Trophoblast cell (in vitro differentiated cells and primary cell): ENCODE measurements around the gene WDR76.
A peak's percentile ranks its signal among the peaks of the same experiment; 100 is the strongest.

ENCODE experiments used
- DNase-seq, 2 donors: peaks; one replicate each; pipeline ENCODE4 v3.0.0-alpha.2; 2016
- H2AFZ ChIP-seq: 2 replicates; pipeline ENCODE4 v1.6.1; 2013; ENCODE audit warnings: low read length, moderate library complexity, mild to moderate bottlenecking; ENCODE audit not compliant: insufficient read depth, poor library complexity
- H2AK5ac ChIP-seq: 2 replicates; pipeline ENCODE4 v1.6.1; 2013; ENCODE audit warnings: mild to moderate bottlenecking, low read length
- H2BK120ac ChIP-seq: 2 replicates; pipeline ENCODE4 v1.6.1; 2013; ENCODE audit warnings: low read length, mild to moderate bottlenecking, moderate library complexity; ENCODE audit not compliant: insufficient read depth, poor library complexity
- H2BK12ac ChIP-seq: 2 replicates; pipeline ENCODE4 v1.6.1; 2013; ENCODE audit warnings: mild to moderate bottlenecking, low read length, moderate library complexity
- H2BK5ac ChIP-seq: 2 replicates; pipeline ENCODE4 v1.6.1; 2013; ENCODE audit warnings: low read length, low read depth, moderate library complexity, mild to moderate bottlenecking; ENCODE audit not compliant: poor library complexity
- H3K14ac ChIP-seq: 2 replicates; pipeline ENCODE4 v1.6.1; 2013; ENCODE audit warnings: mild to moderate bottlenecking, low read length
- H3K18ac ChIP-seq: 2 replicates; pipeline ENCODE4 v1.6.1; 2013; ENCODE audit warnings: mild to moderate bottlenecking, low read length
- H3K23ac ChIP-seq: 2 replicates; pipeline ENCODE4 v1.6.1; 2013; ENCODE audit warnings: low read length
- H3K27ac ChIP-seq: 2 replicates; pipeline ENCODE4 v1.5.1; 2013; ENCODE audit warnings: low read depth, mild to moderate bottlenecking, inconsistent platforms, low read length, moderate library complexity
- H3K27me3 ChIP-seq: 2 replicates; pipeline ENCODE4 v1.6.1; 2013; ENCODE audit warnings: inconsistent platforms, mild to moderate bottlenecking, low read length, moderate library complexity; ENCODE audit not compliant: insufficient read depth
- H3K36me3 ChIP-seq, 2 experiments: 1 replicate in 1 of 2; 2 replicates in 1 of 2; pipeline ENCODE4 v1.6.1; 2013; ENCODE audit warnings: low read length in 2 of 2, mild to moderate bottlenecking in 2 of 2, moderate library complexity in 1 of 2; ENCODE audit not compliant: insufficient read depth in 2 of 2, control insufficient read depth in 1 of 2
- H3K4ac ChIP-seq: 2 replicates; pipeline ENCODE4 v1.6.1; 2013; ENCODE audit warnings: low read depth, mild to moderate bottlenecking, low read length, moderate library complexity
- H3K4me1 ChIP-seq, 2 experiments: 1 replicate in 1 of 2; 2 replicates in 1 of 2; pipeline ENCODE4 v1.6.1; 2013; ENCODE audit warnings: low read length in 2 of 2, mild to moderate bottlenecking in 2 of 2, moderate library complexity in 1 of 2; ENCODE audit not compliant: insufficient read depth in 2 of 2, control insufficient read depth in 1 of 2
- H3K4me2 ChIP-seq: 2 replicates; pipeline ENCODE4 v1.6.1; 2013; ENCODE audit warnings: inconsistent platforms, mild to moderate bottlenecking, low read length, moderate library complexity
- H3K4me3 ChIP-seq: 2 replicates; pipeline ENCODE4 v1.5.1; 2013; ENCODE audit warnings: mild to moderate bottlenecking, low read depth, low read length, inconsistent platforms
- H3K79me1 ChIP-seq: one replicate; pipeline ENCODE4 v1.6.1; 2013; ENCODE audit warnings: low read length
- H3K79me2 ChIP-seq: 2 replicates; pipeline ENCODE4 v1.6.1; 2013; ENCODE audit warnings: low read length, mild to moderate bottlenecking; ENCODE audit not compliant: control insufficient read depth, insufficient read depth, poor library complexity
- H3K9ac ChIP-seq: 2 replicates; pipeline ENCODE4 v1.6.1; 2013; ENCODE audit warnings: mild to moderate bottlenecking, low read length
- H3K9me3 ChIP-seq: 2 replicates; pipeline ENCODE4 v1.6.1; 2013; ENCODE audit warnings: low read depth, mild to moderate bottlenecking, control low read depth, inconsistent platforms, low read length; ENCODE audit not compliant: insufficient read depth
- H4K12ac ChIP-seq: 2 replicates; pipeline ENCODE4 v1.6.1; 2013; ENCODE audit warnings: low read depth, mild to moderate bottlenecking, low read length, moderate library complexity
- H4K8ac ChIP-seq: 2 replicates; pipeline ENCODE4 v1.6.1; 2013; ENCODE audit warnings: low read depth, mild to moderate bottlenecking, low read length, moderate library complexity
- H4K91ac ChIP-seq: one replicate; pipeline ENCODE4 v1.6.1; 2013; ENCODE audit warnings: low read depth, mild to moderate bottlenecking, low read length, moderate library complexity
- WGBS: extraction: QIAGEN DNeasy Blood & Tissue Kit; methylation state at CpG from one replicate; pipeline ENCODE4 v1.1.7; 2013; ENCODE audit warnings: missing lambda C conversion rate; ENCODE audit not compliant: insufficient read length, insufficient coverage; ENCODE audit errors: extremely low coverage; 5-methylcytosine and 5-hydroxymethylcytosine counted together

The WDR76 gene

GRCh38 chr15:43912208-43912607 lies 85.4 kb downstream of the WDR76 start:
- Histone ChIP-seq H2BK120ac (no peak overlapping the region), H4K91ac (no peak overlapping the region), H3K27me3 (no peaks in the 10 kb centered on the region), H2AK5ac (no peak overlapping the region), H3K9ac (peak overlapping the region; percentile 38), H3K4me1 (peaks cover 5 to 6% of the 10 kb centered on the region in 2 experiments), H3K4me3 (no peak overlapping the region), H3K27ac (no peak overlapping the region), H2AFZ (no peak overlapping the region), H4K8ac (no peak overlapping the region), H3K4me2 (no peak overlapping the region), H2BK12ac (no peak overlapping the region), H3K18ac (no peak overlapping the region), H3K4ac (no peak overlapping the region), H3K14ac (no peak overlapping the region), H3K23ac (peak overlapping the region; percentile 94), H3K79me1 (no peaks in the 10 kb centered on the region), H3K9me3 (no peaks in the 10 kb centered on the region), H3K36me3 (no peaks in the 10 kb centered on the region), H2BK5ac (no peak overlapping the region), H4K12ac (no peak overlapping the region), H3K79me2 (no peaks in the 10 kb centered on the region)
- no peak for DNase-seq
- no CpG with 5 or more reads among the region's 6 CpGs for WGBS

- Histone ChIP-seq H2AK5ac (no peak overlapping the region), H3K9ac (no peak overlapping the region), H2BK120ac (no peak overlapping the region), H3K18ac (no peak overlapping the region), H3K4me2 (no peak overlapping the region), H3K27ac (no peak overlapping the region), H4K91ac (no peak overlapping the region), H3K27me3 (no peaks in the 10 kb centered on the region), H4K8ac (no peak overlapping the region), H2BK5ac (no peak overlapping the region), H3K36me3 (no peaks in the 10 kb centered on the region), H2BK12ac (no peak overlapping the region), H3K79me1 (no peaks in the 10 kb centered on the region), H3K14ac (no peak overlapping the region), H3K79me2 (no peaks in the 10 kb centered on the region), H4K12ac (no peak overlapping the region), H3K4ac (no peak overlapping the region), H3K4me1 (peaks cover 5 to 6% of the 10 kb centered on the region in 2 experiments), H3K4me3 (no peak overlapping the region), H3K23ac (no peak overlapping the region), H2AFZ (no peak overlapping the region), H3K9me3 (no peaks in the 10 kb centered on the region)
- no CpG with 5 or more reads among the region's 1 CpG for WGBS
- peak; percentile 30 to 77 for DNase-seq
Observed at GRCh38 chr15:43913026-43913780, 86.4 kb downstream of the WDR76 start.

DNA sequence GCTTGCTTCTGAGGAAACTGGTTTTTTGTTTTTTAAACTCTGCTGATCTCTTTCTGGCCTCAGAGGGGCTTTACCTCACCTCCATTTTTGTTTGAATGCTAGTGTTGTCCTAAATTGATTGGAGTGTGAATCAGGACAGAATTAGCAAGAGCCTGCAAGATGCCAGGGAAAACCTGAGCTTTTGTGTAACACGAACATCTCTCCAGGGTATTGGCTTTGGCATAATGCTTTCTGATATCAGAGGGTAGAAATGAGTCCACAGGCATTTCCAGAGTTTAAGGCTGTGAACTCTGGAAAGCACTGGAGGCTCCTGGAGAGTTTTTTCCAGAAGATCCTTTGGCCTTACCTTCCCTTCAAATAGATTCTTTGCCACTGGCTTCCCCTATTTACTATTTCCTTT lies 87.1 kb downstream of the WDR76 start:
- no peak overlapping the region for H3K9ac ChIP-seq
- no peak for DNase-seq
- H3K4me1 ChIP-seq: peaks cover 5 to 6% of the 10 kb centered on the region in 2 experiments
- no peaks in the 10 kb centered on the region for H3K27me3 ChIP-seq
- no peaks in the 10 kb centered on the region for H3K79me2 ChIP-seq
- no peak overlapping the region for H3K4me2 ChIP-seq
- no peak overlapping the region for H2AFZ ChIP-seq
- no CpG with 5 or more reads among the region's 1 CpG for WGBS
- no peak overlapping the region for H4K12ac ChIP-seq
- no peak overlapping the region for H3K27ac ChIP-seq
- H3K23ac ChIP-seq: no peak overlapping the region
- H3K18ac ChIP-seq: no peak overlapping the region
- H3K9me3 ChIP-seq: no peaks in the 10 kb centered on the region
- no peak overlapping the region for H3K4me3 ChIP-seq
- no peak overlapping the region for H3K4ac ChIP-seq
- no peak overlapping the region for H2AK5ac ChIP-seq
- no peak overlapping the region for H2BK120ac ChIP-seq
- H4K91ac ChIP-seq: no peak overlapping the region
- no peaks in the 10 kb centered on the region for H3K36me3 ChIP-seq
- H4K8ac ChIP-seq: no peak overlapping the region
- H2BK5ac ChIP-seq: no peak overlapping the region
- H3K14ac ChIP-seq: no peak overlapping the region
- no peak overlapping the region for H2BK12ac ChIP-seq
- H3K79me1 ChIP-seq: no peaks in the 10 kb centered on the region

- no peaks in the 10 kb centered on the region for H3K36me3 ChIP-seq
- DNase-seq: peak; percentile 3 to 36
- no peaks in the 10 kb centered on the region for H3K9me3 ChIP-seq
- H3K4me2 ChIP-seq: no peak overlapping the region
- H3K4ac ChIP-seq: no peak overlapping the region
- no peak overlapping the region for H2AFZ ChIP-seq
- H4K91ac ChIP-seq: no peak overlapping the region
- H3K18ac ChIP-seq: no peak overlapping the region
- H3K79me2 ChIP-seq: no peaks in the 10 kb centered on the region
- H3K14ac ChIP-seq: no peak overlapping the region
- H3K27me3 ChIP-seq: no peaks in the 10 kb centered on the region
- H2BK120ac ChIP-seq: no peak overlapping the region
- H3K9ac ChIP-seq: no peak overlapping the region
- H2BK12ac ChIP-seq: no peak overlapping the region
- peaks cover 5 to 6% of the 10 kb centered on the region in 2 experiments for H3K4me1 ChIP-seq
- no peak overlapping the region for H4K12ac ChIP-seq
- no CpG with 5 or more reads among the region's 5 CpGs for WGBS
- no peak overlapping the region for H3K4me3 ChIP-seq
- H3K23ac ChIP-seq: no peak overlapping the region
- no peak overlapping the region for H2AK5ac ChIP-seq
- no peak overlapping the region for H3K27ac ChIP-seq
- no peak overlapping the region for H2BK5ac ChIP-seq
- H4K8ac ChIP-seq: no peak overlapping the region
- no peaks in the 10 kb centered on the region for H3K79me1 ChIP-seq
Observed at GRCh38 chr15:43915631-43916325, 89.0 kb downstream of the WDR76 start.
